ENCODE data around the gene ZFP1. TPM values are rescaled to one million over a fixed set of nuclear protein-coding genes. Genes with fewer than 3 reads are reported as not detected.
"Not testable (repeated sequence)": the region's sequence is repeated elsewhere in the genome, so short reads cannot be mapped to it uniquely, and the experiment has no call there.

ZFP1 gene
- total RNA-seq, 1 experiment from 2014 or later: 15.3 TPM

- H4K8ac ChIP-seq (replicated peaks; ENCODE audit: insufficient read length, low read depth, low read length); H3K4me3 Mint-ChIP-seq; H2BK20ac ChIP-seq (ENCODE audit: low read depth, low read length, poor library complexity, severe bottlenecking); H4K91ac ChIP-seq (ENCODE audit: insufficient read length, low read depth, low read length); H3K79me2 ChIP-seq (ENCODE audit: insufficient read depth, low read length); H2BK120ac ChIP-seq (ENCODE audit: low read depth, low read length, poor library complexity, severe bottlenecking); H3K9me3 Mint-ChIP-seq; H2BK5ac ChIP-seq (ENCODE audit: insufficient read length, low read length); H3K14ac ChIP-seq (ENCODE audit: insufficient read depth, low read length); H3K9me3 ChIP-seq (ENCODE audit: control insufficient read depth, low read depth, low read length); H2AFZ ChIP-seq (ENCODE audit: low read length); H3K27ac ChIP-seq (ENCODE audit: insufficient read length, low read depth, low read length); H3K18ac ChIP-seq (ENCODE audit: insufficient read length, low read depth, low read length); H3T11ph ChIP-seq (ENCODE audit: low read length); H3K4me2 ChIP-seq (ENCODE audit: insufficient read depth, insufficient read length, low read length); H2BK12ac ChIP-seq (ENCODE audit: insufficient read length, low read depth, low read length); H3K4ac ChIP-seq (ENCODE audit: low read depth, low read length); H3K27me3 ChIP-seq (ENCODE audit: insufficient read depth, low read length); DNase-seq; H2AK5ac ChIP-seq (ENCODE audit: insufficient read length, low read length); H3K27me3 Mint-ChIP-seq (ENCODE audit: low read depth); H3K36me3 Mint-ChIP-seq (ENCODE audit: insufficient read depth in 1 of 3, low read depth in 3 of 3); H3K23ac ChIP-seq (ENCODE audit: insufficient read length, low read depth, low read length); H4K20me1 ChIP-seq (ENCODE audit: control insufficient read depth, insufficient read depth, insufficient read length); H2BK15ac ChIP-seq (ENCODE audit: low read depth, low read length); H3K23me2 ChIP-seq (ENCODE audit: insufficient read length, low read depth, low read length, poor library complexity, severe bottlenecking); H3K4me1 Mint-ChIP-seq; H3K79me1 ChIP-seq (ENCODE audit: insufficient read depth, low read depth, low read length, poor library complexity, severe bottlenecking); H4K5ac ChIP-seq (ENCODE audit: insufficient read length, low read depth, low read length); H3K9ac ChIP-seq (ENCODE audit: extremely low read depth, insufficient read length, low read length); H3K27ac Mint-ChIP-seq; H3K4me1 ChIP-seq (ENCODE audit: insufficient read depth, low read length); H3K56ac ChIP-seq (ENCODE audit: insufficient read length, low read depth, low read length): not testable (repeated sequence)
- no CpG with 5 or more reads among the region's 19 CpGs for WGBS (ENCODE audit: extremely low coverage, insufficient read length, low lambda C conversion rate)
Observed at GRCh38 chr16:75205438-75205837, 57.1 kb downstream of the ZFP1 start.

GRCh38 chr16:75205961-75206748 lies 57.8 kb downstream of the ZFP1 start:
- H4K5ac ChIP-seq (ENCODE audit: insufficient read length, low read depth, low read length); H3K27ac ChIP-seq (ENCODE audit: insufficient read length, low read depth, low read length); H3K4me1 Mint-ChIP-seq; H3K9me3 ChIP-seq (ENCODE audit: control insufficient read depth, low read depth, low read length); H2BK12ac ChIP-seq (ENCODE audit: insufficient read length, low read depth, low read length); H3K27ac Mint-ChIP-seq; H3K79me1 ChIP-seq (ENCODE audit: insufficient read depth, low read depth, low read length, poor library complexity, severe bottlenecking); H2BK20ac ChIP-seq (ENCODE audit: low read depth, low read length, poor library complexity, severe bottlenecking); H3K27me3 Mint-ChIP-seq (ENCODE audit: low read depth); H3K9ac ChIP-seq (ENCODE audit: extremely low read depth, insufficient read length, low read length); H3K23me2 ChIP-seq (ENCODE audit: insufficient read length, low read depth, low read length, poor library complexity, severe bottlenecking); H2AFZ ChIP-seq (ENCODE audit: low read length); H4K20me1 ChIP-seq (ENCODE audit: control insufficient read depth, insufficient read depth, insufficient read length); H2BK15ac ChIP-seq (ENCODE audit: low read depth, low read length); DNase-seq; H3K4me3 Mint-ChIP-seq; H3K79me2 ChIP-seq (ENCODE audit: insufficient read depth, low read length); H3K23ac ChIP-seq (ENCODE audit: insufficient read length, low read depth, low read length); H3K56ac ChIP-seq (ENCODE audit: insufficient read length, low read depth, low read length); H3K9me3 Mint-ChIP-seq; H3K4me2 ChIP-seq (ENCODE audit: insufficient read depth, insufficient read length, low read length); H3K18ac ChIP-seq (ENCODE audit: insufficient read length, low read depth, low read length); H4K8ac ChIP-seq (replicated peaks; ENCODE audit: insufficient read length, low read depth, low read length); H3K4me1 ChIP-seq (ENCODE audit: insufficient read depth, low read length); H4K91ac ChIP-seq (ENCODE audit: insufficient read length, low read depth, low read length); H3T11ph ChIP-seq (ENCODE audit: low read length); H3K4ac ChIP-seq (ENCODE audit: low read depth, low read length); H2AK5ac ChIP-seq (ENCODE audit: insufficient read length, low read length); H2BK120ac ChIP-seq (ENCODE audit: low read depth, low read length, poor library complexity, severe bottlenecking); H2BK5ac ChIP-seq (ENCODE audit: insufficient read length, low read length); H3K14ac ChIP-seq (ENCODE audit: insufficient read depth, low read length); H3K27me3 ChIP-seq (ENCODE audit: insufficient read depth, low read length); H3K36me3 Mint-ChIP-seq (ENCODE audit: insufficient read depth in 1 of 3, low read depth in 3 of 3): not testable (repeated sequence)
- WGBS (ENCODE audit: extremely low coverage, insufficient read length, low lambda C conversion rate): no CpG with 5 or more reads among the region's 25 CpGs
